ENCODE results near the gene FMNL3. TPM values are rescaled to one million over a fixed set of nuclear protein-coding genes. Genes with fewer than 3 reads are reported as not detected.

The FMNL3 gene
- total and polyA plus RNA-seq, 2 of the 13 experiments (the other 11 are each of a cell fraction or from before 2014, with no cell fraction given): 0.44 to 1.1 TPM

- Histone ChIP-seq H3K4me2 (ENCODE audit: low read depth, low read length) (peak overlapping the region; percentile 39), H3K27me3 (ENCODE audit: control insufficient read depth in 1 of 2, insufficient read depth in 2 of 2, low read length in 2 of 2) (no peaks in the 10 kb centered on the region), H3K9me3 (ENCODE audit: low read length) (no peaks in the 10 kb centered on the region), H3K27ac (ENCODE audit: extremely low read length, insufficient read depth, low read length) (no peak overlapping the region), H3K79me2 (ENCODE audit: insufficient read depth, low read length) (peaks cover 92% of the 10 kb centered on the region), H3K9ac (ENCODE audit: insufficient read depth, low read depth, low read length) (no peak overlapping the region), H3K4me1 (ENCODE audit: insufficient read depth, low read length) (peaks cover 68% of the 10 kb centered on the region), H3K4me3 (replicated peaks in 1 of 3; ENCODE audit: insufficient read depth in 1 of 3, low read depth in 2 of 3, low read length in 3 of 3) (no peak overlapping the region), H4K20me1 (ENCODE audit: insufficient read depth, low read length) (peaks cover 87% of the 10 kb centered on the region), H3K36me3 (replicated peaks in 1 of 2; ENCODE audit: control insufficient read depth in 1 of 2, insufficient read depth in 2 of 2, low read length in 2 of 2) (peaks cover 16 to 41% of the 10 kb centered on the region in 2 experiments), H2AFZ (ENCODE audit: low read length) (no peak overlapping the region)
- intact Hi-C loops (cut with micrococcal nuclease; ENCODE audit: unreplicated experiment) (no loop called here), in situ Hi-C loops (cut with HindIII; ENCODE audit: extremely low pct_ligation_motif_present, low pct_unique_long_range_greater_than_20kb) (no loop called here)
- ChIA-PET CTCF (ENCODE audit: low intra/inter-chr PET ratio, low total read pairs) (no interaction called here), POLR2A (interaction anchor here (2.1 kb wide), 1 partner anchor 9 kb away, joined by 16 read pairs; the partner anchor contains the start of gene TMBIM6)
- no peak for FAIRE-seq
- peak; percentile 79 for ATAC-seq
- no TSS peak for BruUV-seq (replicated peaks)
- 79% methylated on average over 8 of the region's 8 CpGs for WGBS (ENCODE audit: low lambda C conversion rate)
- peak; percentile 31 for DNase-seq (ENCODE audit: low spot score)
- 0 out of 2 replicates have a peak, but pooled peaks have one; percentile 32 for TF ChIP-seq BCL6 (CRISPR knock-in tag; IDR thresholded peaks at IDR 0.05)
- peak; percentile 9; the same call in 1 of the 2 replicates for TF ChIP-seq SMC3 (IDR thresholded peaks at IDR 0.05; ENCODE audit: low read length)
- TF ChIP-seq ZNF337 (CRISPR knock-in tag; IDR thresholded peaks at IDR 0.05; ENCODE audit: borderline replicate concordance, low read depth): no peak
- TF ChIP-seq CEBPG (CRISPR knock-in tag; IDR thresholded peaks at IDR 0.05): peak; percentile 84
- no peak for TF ChIP-seq EP300 (IDR thresholded peaks at IDR 0.05; ENCODE audit: low read depth in 2 of 2, low read length in 2 of 2)
- TF ChIP-seq EP300 (CRISPR knock-in tag; IDR thresholded peaks at IDR 0.05; ENCODE audit: borderline replicate concordance): 0 out of 2 replicates have a peak, but pooled peaks have one; percentile 19
- TF ChIP-seq, protein P1, sequence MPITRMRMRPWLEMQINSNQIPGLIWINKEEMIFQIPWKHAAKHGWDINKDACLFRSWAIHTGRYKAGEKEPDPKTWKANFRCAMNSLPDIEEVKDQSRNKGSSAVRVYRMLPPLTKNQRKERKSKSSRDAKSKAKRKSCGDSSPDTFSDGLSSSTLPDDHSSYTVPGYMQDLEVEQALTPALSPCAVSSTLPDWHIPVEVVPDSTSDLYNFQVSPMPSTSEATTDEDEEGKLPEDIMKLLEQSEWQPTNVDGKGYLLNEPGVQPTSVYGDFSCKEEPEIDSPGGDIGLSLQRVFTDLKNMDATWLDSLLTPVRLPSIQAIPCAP (CRISPR knock-in tag; IDR thresholded peaks at IDR 0.05; ENCODE audit: low read depth): no peak
- peak; percentile 34; the same call in 1 of the 2 replicates for TF ChIP-seq FOXA3 (CRISPR knock-in tag; IDR thresholded peaks at IDR 0.05)
- TF ChIP-seq CEBPB (IDR thresholded peaks at IDR 0.05; ENCODE audit: borderline replicate concordance, low read depth, low read length): peak; percentile 84; the same call in 1 of the 2 replicates
- TF ChIP-seq HOXD1 (CRISPR knock-in tag; IDR thresholded peaks at IDR 0.05): no peak
- no peak for TF ChIP-seq ZNF317 (CRISPR knock-in tag; IDR thresholded peaks at IDR 0.05)
- TF ChIP-seq GATAD2A (CRISPR knock-in tag; IDR thresholded peaks at IDR 0.05): peak; percentile 34; the same call in 1 of the 2 replicates
- TF ChIP-seq GTF3A (CRISPR knock-in tag; conservative IDR thresholded peaks at IDR 0.05): no peak
- TF ChIP-seq RAD21 (CRISPR knock-in tag; IDR thresholded peaks at IDR 0.05): 0 out of 2 replicates have a peak, but pooled peaks have one; percentile 5
- TF ChIP-seq POLR2AphosphoS2 (IDR thresholded peaks at IDR 0.05; ENCODE audit: low read depth, low read length): 0 out of 2 replicates have a peak, but pooled peaks have one; percentile 52
- peak in 1 of 2 experiments; percentile 98; a peak in 2 of 4 replicates for TF ChIP-seq ATF4 (CRISPR knock-in tag; IDR thresholded peaks at IDR 0.05)
- TF ChIP-seq RBM22 (optimal IDR thresholded peaks at IDR 0.05; ENCODE audit: low read length): peak; percentile 56
- TF ChIP-seq, protein P2, sequence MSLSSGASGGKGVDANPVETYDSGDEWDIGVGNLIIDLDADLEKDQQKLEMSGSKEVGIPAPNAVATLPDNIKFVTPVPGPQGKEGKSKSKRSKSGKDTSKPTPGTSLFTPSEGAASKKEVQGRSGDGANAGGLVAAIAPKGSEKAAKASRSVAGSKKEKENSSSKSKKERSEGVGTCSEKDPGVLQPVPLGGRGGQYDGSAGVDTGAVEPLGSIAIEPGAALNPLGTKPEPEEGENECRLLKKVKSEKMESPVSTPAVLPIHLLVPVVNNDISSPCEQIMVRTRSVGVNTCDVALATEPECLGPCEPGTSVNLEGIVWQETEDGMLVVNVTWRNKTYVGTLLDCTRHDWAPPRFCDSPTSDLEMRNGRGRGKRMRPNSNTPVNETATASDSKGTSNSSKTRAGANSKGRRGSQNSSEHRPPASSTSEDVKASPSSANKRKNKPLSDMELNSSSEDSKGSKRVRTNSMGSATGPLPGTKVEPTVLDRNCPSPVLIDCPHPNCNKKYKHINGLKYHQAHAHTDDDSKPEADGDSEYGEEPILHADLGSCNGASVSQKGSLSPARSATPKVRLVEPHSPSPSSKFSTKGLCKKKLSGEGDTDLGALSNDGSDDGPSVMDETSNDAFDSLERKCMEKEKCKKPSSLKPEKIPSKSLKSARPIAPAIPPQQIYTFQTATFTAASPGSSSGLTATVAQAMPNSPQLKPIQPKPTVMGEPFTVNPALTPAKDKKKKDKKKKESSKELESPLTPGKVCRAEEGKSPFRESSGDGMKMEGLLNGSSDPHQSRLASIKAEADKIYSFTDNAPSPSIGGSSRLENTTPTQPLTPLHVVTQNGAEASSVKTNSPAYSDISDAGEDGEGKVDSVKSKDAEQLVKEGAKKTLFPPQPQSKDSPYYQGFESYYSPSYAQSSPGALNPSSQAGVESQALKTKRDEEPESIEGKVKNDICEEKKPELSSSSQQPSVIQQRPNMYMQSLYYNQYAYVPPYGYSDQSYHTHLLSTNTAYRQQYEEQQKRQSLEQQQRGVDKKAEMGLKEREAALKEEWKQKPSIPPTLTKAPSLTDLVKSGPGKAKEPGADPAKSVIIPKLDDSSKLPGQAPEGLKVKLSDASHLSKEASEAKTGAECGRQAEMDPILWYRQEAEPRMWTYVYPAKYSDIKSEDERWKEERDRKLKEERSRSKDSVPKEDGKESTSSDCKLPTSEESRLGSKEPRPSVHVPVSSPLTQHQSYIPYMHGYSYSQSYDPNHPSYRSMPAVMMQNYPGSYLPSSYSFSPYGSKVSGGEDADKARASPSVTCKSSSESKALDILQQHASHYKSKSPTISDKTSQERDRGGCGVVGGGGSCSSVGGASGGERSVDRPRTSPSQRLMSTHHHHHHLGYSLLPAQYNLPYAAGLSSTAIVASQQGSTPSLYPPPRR (CRISPR knock-in tag; IDR thresholded peaks at IDR 0.05; ENCODE audit: borderline replicate concordance): no peak
Observed at GRCh38 chr12:49750027-49750995, 43.1 kb upstream of the FMNL3 start.
